Muscle of leg (tissue), 11 donors: ENCODE results near the gene SORBS1. TPM values are rescaled to one million over a fixed set of nuclear protein-coding genes. Genes with fewer than 3 reads are reported as not detected.

Source experiments
- DNase-seq: peaks from one replicate; pipeline ENCODE4 v3.0.0; 2013
- H3K27ac ChIP-seq: one replicate; pipeline ENCODE4 v1.5.1; 2013; ENCODE audit warnings: mild to moderate bottlenecking, low read length, control low read depth
- H3K27me3 ChIP-seq: one replicate; pipeline ENCODE4 v1.6.1; 2013; ENCODE audit warnings: low read length; ENCODE audit not compliant: control insufficient read depth, insufficient read depth
- H3K36me3 ChIP-seq: one replicate; pipeline ENCODE4 v1.6.1; 2013; ENCODE audit warnings: low read length; ENCODE audit not compliant: control insufficient read depth, insufficient read depth
- H3K4me1 ChIP-seq: one replicate; pipeline ENCODE4 v1.6.1; 2013; ENCODE audit warnings: low read length; ENCODE audit not compliant: control insufficient read depth, insufficient read depth
- H3K4me3 ChIP-seq: one replicate; pipeline ENCODE4 v1.5.1; 2013; ENCODE audit warnings: low read length, control low read depth
- H3K9me3 ChIP-seq: replicated peaks from 2 replicates; pipeline ENCODE4 v1.6.1; 2013; ENCODE audit warnings: low read depth, low read length; ENCODE audit not compliant: control insufficient read depth
- WGBS: methylation state at CpG from one replicate; pipeline ENCODE4 v1.1.5; 2013; ENCODE audit warnings: missing lambda C conversion rate; ENCODE audit not compliant: insufficient coverage; 5-methylcytosine and 5-hydroxymethylcytosine counted together
- polyA plus RNA-seq, 8 donors: library from polyadenylated mRNA; unstranded; fragments of 120-200 nt; gene quantifications; one replicate each; pipeline versions ENCODE4 v1.2.1 to v1.2.3, GENCODE V29; 2013; ENCODE audit warnings: inconsistent platforms in 1 of 8, low replicate concordance in 1 of 8; ENCODE audit not compliant: insufficient read length in 8 of 8, insufficient read depth in 1 of 8
- total RNA-seq: library from RNA; stranded (reverse); fragments of 120-200 nt; gene quantifications from one replicate; pipeline ENCODE4 v1.2.4, GENCODE V29; 2013

SORBS1 gene
- total and polyA plus RNA-seq, 9 donors = 50.4 to 104 (median 57.8) TPM

DNA sequence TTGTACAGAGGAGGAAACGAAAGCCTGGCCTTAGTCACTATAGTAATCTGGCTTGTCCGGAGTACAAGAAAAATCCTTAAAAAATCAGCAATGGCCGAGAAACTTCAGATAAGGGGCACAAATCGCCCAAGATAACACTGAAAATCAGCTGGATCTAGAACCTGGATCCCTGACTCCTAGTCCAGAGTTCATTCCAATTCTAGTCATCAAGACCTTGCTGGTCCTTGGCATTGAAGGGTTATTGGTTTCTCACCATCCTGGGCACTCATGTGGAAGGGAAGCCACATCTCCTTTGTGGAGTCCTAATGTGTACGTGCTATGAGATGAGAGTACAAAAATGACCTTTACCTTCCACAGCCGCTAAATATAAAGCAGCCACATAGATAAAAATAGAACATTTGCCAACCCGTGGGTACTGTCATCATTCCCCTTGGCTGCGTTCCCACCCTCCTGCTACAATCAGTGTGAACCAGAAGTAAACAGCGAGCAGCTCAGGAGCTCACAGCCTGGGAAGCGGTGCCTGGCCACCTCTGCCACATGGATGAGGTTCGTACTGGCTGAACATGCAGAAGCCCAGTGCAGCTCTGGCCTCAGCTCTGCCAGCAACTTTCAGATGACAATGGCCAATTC is 154.4 kb downstream of the SORBS1 start:
- WGBS = 79% methylated on average over 8 of the region's 11 CpGs
- H3K36me3 ChIP-seq = peaks cover 34% of the 10 kb centered on the region

GRCh38 chr10:95405655-95406054 is 155.5 kb downstream of the SORBS1 start:
- WGBS = no CpG with 5 or more reads among the region's 2 CpGs
- Histone ChIP-seq H3K9me3 (no peaks in the 10 kb centered on the region), H3K27me3 (no peaks in the 10 kb centered on the region), H3K4me1 (peaks cover 16% of the 10 kb centered on the region), H3K27ac (no peak overlapping the region), H3K36me3 (peaks cover 38% of the 10 kb centered on the region), H3K4me3 (no peak overlapping the region)
- DNase-seq = no peak

More for the DNA sequence above, 154.4 kb downstream of the SORBS1 start:
- peaks cover 16% of the 10 kb centered on the region for H3K4me1 ChIP-seq
- no peaks in the 10 kb centered on the region for H3K9me3 ChIP-seq
- DNase-seq = peak; percentile 63
- H3K4me3 ChIP-seq = no peak overlapping the region
- peak overlapping the region; percentile 77 for H3K27ac ChIP-seq
- no peaks in the 10 kb centered on the region for H3K27me3 ChIP-seq

- Histone ChIP-seq H3K27ac (no peak overlapping the region), H3K9me3 (no peaks in the 10 kb centered on the region), H3K4me3 (no peak overlapping the region), H3K4me1 (peaks cover 16% of the 10 kb centered on the region), H3K36me3 (peaks cover 37% of the 10 kb centered on the region), H3K27me3 (no peaks in the 10 kb centered on the region)
- no peak for DNase-seq
- WGBS = no CpG with 5 or more reads among the region's 1 CpG
These were observed 156.3 kb downstream of the SORBS1 start for GRCh38 chr10:95404864-95405263.

- 40% methylated on average over 1 of the region's 7 CpGs for WGBS
- H3K4me1 ChIP-seq = peaks cover 16% of the 10 kb centered on the region
- H3K9me3 ChIP-seq = no peaks in the 10 kb centered on the region
- H3K36me3 ChIP-seq = peaks cover 37% of the 10 kb centered on the region
- no peaks in the 10 kb centered on the region for H3K27me3 ChIP-seq
- DNase-seq = no peak
- H3K27ac ChIP-seq = no peak overlapping the region
- no peak overlapping the region for H3K4me3 ChIP-seq
These were observed 156.7 kb downstream of the SORBS1 start for GRCh38 chr10:95404462-95404858.

- WGBS = 97% methylated on average over 3 of the region's 8 CpGs
These were observed 157.3 kb downstream of the SORBS1 start for GRCh38 chr10:95403700-95404461.

GRCh38 chr10:95401704-95402469 is 159.3 kb downstream of the SORBS1 start:
- WGBS = no CpG with 5 or more reads among the region's 1 CpG
- Histone ChIP-seq H3K27me3 (no peaks in the 10 kb centered on the region), H3K36me3 (peaks cover 45% of the 10 kb centered on the region), H3K9me3 (no peaks in the 10 kb centered on the region), H3K4me1 (peaks cover 9% of the 10 kb centered on the region), H3K27ac (no peak overlapping the region), H3K4me3 (no peak overlapping the region)
- no peak for DNase-seq

More at GRCh38 chr10:95403700-95404461, 157.3 kb downstream of the SORBS1 start:
- Histone ChIP-seq H3K27ac (no peak overlapping the region), H3K27me3 (no peaks in the 10 kb centered on the region), H3K4me3 (no peak overlapping the region), H3K36me3 (peaks cover 39% of the 10 kb centered on the region), H3K4me1 (peaks cover 16% of the 10 kb centered on the region), H3K9me3 (no peaks in the 10 kb centered on the region)
- no peak for DNase-seq

- Histone ChIP-seq H3K27me3 (no peaks in the 10 kb centered on the region), H3K27ac (no peak overlapping the region), H3K9me3 (no peaks in the 10 kb centered on the region), H3K4me3 (no peak overlapping the region), H3K4me1 (no peaks in the 10 kb centered on the region), H3K36me3 (peaks cover 50% of the 10 kb centered on the region)
- no peak for DNase-seq
- WGBS = 86% methylated on average over 1 of the region's 2 CpGs
These were observed 160.4 kb downstream of the SORBS1 start for GRCh38 chr10:95400787-95401186.

GRCh38 chr10:95399183-95399582 is 162.0 kb downstream of the SORBS1 start:
- Histone ChIP-seq H3K9me3 (no peaks in the 10 kb centered on the region), H3K4me3 (no peak overlapping the region), H3K4me1 (no peaks in the 10 kb centered on the region), H3K27ac (no peak overlapping the region), H3K36me3 (peaks cover 44% of the 10 kb centered on the region), H3K27me3 (no peaks in the 10 kb centered on the region)
- DNase-seq = no peak
- no CpG with 5 or more reads among the region's 5 CpGs for WGBS

DNA sequence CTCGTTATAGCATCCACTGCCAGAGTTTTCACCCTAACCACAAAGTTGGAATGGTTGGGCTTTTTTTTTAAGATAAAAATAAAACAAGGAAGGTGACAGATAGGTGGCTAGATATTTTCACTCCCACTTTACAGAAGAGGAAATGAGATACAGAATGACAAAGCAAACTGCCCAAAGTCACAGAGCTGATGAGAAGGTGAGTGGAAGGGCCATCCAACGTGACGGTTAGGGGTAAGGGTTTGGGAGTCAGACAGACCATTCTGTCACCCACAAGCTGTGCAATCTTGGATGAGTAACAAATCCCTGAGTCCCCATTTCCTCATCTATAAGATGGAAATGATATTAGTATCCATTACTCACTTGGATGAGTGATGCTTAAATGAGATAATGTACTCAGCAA is 163.4 kb downstream of the SORBS1 start:
- H3K4me1 ChIP-seq = no peaks in the 10 kb centered on the region
- no peak for DNase-seq
- WGBS = no CpG with 5 or more reads among the region's 3 CpGs
- no peaks in the 10 kb centered on the region for H3K9me3 ChIP-seq
- no peak overlapping the region for H3K4me3 ChIP-seq
- H3K27ac ChIP-seq = no peak overlapping the region
- H3K27me3 ChIP-seq = no peaks in the 10 kb centered on the region
- peaks cover 45% of the 10 kb centered on the region for H3K36me3 ChIP-seq

GRCh38 chr10:95395947-95396449 is 165.2 kb downstream of the SORBS1 start:
- WGBS = 85% methylated on average over 8 of the region's 10 CpGs
- Histone ChIP-seq H3K27me3 (no peaks in the 10 kb centered on the region), H3K27ac (no peak overlapping the region), H3K9me3 (no peaks in the 10 kb centered on the region), H3K4me3 (no peak overlapping the region), H3K4me1 (no peaks in the 10 kb centered on the region), H3K36me3 (peaks cover 40% of the 10 kb centered on the region)
- DNase-seq = no peak
